Measurements from ENCODE around the gene SLC35F3.

- TF ChIP-seq EZH2 (IDR thresholded peaks at IDR 0.05; ENCODE audit: borderline replicate concordance, low read depth, low read length, poor library complexity, severe bottlenecking) (no peak), CTCF (conservative IDR thresholded peaks at IDR 0.05; ENCODE audit: low read depth, low read length) (no peak)
These were observed 410.6 kb downstream of the SLC35F3 start for GRCh38 chr1:234315091-234315541.
